Cardiac fibroblast (primary cell): Measurements from ENCODE around the gene DGKQ.

Experiments used
- DNase-seq, 2 donors: peaks; one replicate each; pipeline versions ENCODE4 v3.0.0 to v3.0.0-alpha.2; 2010; ENCODE audit warnings: low read depth in 2 of 2
- H3K4me3 ChIP-seq, 2 donors: replicated peaks in 1 of 2; 1 replicate in 1 of 2; 2 replicates in 1 of 2; pipeline ENCODE4 v1.5.1; 2011; ENCODE audit warnings: low read depth in 2 of 2, low read length in 2 of 2, mild to moderate bottlenecking in 2 of 2, moderate library complexity in 1 of 2
- TF ChIP-seq, protein P1 (sequence below): IDR thresholded peaks from one replicate; pipeline ENCODE4 v1.5.1; 2011; ENCODE audit warnings: low read depth, mild to moderate bottlenecking, low read length, inconsistent platforms

The DGKQ gene

DNA sequence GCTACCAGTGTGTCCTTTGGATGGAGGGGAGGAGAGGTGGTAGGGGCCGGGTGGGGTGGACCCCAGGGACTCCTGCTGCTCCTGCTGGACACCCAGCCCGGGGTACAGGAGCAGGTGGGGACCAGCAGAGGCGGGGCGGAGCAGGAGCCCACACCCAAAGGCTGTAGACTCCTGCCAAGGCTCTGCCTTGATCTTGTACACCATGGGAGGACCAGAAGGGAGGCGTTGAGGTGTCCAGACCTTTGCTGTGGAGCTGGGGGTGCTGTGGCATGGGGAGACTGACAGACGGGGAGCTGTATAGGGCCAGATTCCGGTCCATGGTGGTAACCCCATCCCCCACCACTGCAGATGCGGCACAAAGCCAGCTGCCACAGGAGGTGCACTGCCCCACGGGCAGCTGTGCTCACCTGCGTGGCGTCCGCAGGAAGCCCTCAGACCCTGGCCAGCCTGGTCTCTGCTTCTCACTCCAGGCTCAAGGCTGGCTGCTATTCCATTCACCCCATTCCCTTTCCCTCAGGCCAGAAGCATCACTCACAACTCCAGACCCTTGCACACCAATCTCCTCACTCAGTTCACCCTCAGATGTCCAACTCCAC lies 24.8 kb upstream of the DGKQ start:
- DNase-seq: no peak
- TF ChIP-seq, protein P1, sequence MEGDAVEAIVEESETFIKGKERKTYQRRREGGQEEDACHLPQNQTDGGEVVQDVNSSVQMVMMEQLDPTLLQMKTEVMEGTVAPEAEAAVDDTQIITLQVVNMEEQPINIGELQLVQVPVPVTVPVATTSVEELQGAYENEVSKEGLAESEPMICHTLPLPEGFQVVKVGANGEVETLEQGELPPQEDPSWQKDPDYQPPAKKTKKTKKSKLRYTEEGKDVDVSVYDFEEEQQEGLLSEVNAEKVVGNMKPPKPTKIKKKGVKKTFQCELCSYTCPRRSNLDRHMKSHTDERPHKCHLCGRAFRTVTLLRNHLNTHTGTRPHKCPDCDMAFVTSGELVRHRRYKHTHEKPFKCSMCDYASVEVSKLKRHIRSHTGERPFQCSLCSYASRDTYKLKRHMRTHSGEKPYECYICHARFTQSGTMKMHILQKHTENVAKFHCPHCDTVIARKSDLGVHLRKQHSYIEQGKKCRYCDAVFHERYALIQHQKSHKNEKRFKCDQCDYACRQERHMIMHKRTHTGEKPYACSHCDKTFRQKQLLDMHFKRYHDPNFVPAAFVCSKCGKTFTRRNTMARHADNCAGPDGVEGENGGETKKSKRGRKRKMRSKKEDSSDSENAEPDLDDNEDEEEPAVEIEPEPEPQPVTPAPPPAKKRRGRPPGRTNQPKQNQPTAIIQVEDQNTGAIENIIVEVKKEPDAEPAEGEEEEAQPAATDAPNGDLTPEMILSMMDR: no peak
- no peak overlapping the region for H3K4me3 ChIP-seq

DNA sequence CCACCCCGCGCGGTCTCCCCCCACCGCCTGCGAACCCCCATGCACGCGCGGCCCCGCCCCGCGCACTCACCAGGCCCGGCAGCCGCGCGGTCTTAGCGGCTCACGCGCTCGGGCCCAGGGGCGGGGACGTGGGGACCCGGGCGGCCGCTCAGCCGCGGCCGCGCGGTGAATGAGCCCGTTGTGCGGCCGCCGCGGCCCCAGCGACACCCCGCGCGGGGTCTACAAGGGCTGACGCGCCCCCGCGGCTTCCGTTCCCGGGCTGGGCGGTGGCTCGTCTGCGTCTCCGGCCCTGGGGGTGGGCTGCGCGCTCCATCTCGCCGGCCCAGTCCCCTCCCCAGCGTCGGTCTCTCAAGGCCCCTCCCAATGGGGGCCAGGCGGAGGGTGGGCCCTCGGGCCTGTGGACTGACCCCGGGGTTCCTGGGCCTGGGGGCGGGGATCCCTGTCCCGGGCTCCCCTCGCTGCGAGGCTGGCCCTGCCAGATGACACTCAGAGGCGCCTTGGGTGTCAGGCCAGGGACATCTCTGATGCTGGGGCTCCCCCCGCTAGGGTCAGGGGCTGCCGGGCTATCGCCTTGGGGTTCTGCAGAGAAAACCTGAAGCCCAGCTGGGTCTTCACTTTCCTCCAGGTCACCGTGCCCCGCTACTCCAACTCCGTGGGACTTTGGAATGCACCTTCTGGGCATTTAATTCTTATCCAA lies 24.2 kb upstream of the DGKQ start:
- peak overlapping the region in 1 of 2 donors; percentile 8 for H3K4me3 ChIP-seq
- DNase-seq: no peak
- TF ChIP-seq, protein P1: no peak

DNA sequence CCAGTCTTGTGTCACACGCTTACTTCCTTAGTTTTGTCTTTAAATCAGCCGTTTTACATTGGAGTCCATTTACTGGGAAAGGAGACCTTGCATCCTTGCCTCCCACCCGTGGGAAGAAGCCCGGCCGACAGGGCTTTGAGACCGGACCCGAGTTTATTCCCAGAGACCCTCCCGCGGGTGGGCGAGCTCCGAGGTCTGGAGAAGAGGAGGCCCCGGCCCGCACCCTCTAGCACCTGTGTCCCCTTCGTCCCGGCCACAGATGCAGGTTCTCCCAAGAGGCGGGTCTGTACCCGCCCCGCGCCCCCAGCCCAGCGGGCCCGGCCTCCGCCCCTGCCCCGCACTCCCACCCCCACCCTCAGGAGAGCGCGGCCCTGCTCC lies 23.6 kb upstream of the DGKQ start:
- TF ChIP-seq, protein P1: no peak
- no peak for DNase-seq
- no peak overlapping the region for H3K4me3 ChIP-seq

DNA sequence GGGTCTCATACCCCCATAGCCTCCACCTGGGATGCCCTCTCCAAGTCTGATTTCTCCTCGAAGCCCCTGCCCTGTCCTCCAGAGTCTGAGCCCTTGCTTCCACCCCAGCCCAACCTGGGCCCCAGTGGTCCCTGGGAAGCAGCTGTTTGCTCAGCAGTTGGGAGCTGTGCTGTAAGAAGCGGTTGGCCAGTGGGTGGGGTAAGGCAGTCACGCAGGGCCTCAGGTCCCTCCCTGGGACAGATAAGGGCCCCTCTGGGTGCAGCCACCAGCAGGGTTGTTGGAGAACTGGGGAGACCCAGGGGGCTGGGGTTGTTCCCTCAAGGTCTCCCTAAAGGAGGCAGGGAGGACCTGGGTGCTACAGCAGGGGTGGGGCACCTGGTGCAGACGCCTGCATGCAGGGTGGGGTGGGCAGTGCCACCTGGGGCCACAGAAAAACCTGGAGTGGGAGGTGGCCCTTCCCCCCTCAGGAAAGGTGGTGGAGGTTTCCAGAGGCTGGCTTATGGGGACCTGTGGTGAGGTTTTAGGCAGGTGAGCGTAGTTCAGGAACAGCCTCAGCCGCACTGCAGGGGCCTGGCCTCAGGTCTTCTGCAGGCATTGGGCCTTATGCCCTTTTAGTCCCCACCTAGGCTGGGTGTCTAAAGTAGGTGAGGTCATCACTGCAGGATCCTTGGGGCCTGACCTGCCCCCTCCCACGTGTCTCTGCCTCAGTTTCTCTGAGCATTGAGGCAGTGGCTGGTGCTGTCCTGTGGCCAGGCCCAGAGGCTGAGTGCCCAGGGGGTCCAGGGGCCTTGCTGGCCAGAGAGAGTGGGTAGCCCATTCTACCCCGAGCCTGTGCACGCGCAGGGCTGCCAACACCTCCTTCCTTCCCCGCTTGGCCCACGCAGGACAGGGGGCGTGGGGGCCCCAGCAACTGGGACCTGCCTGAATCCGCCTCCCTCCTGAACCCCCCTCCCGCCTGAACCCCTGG lies 22.9 kb upstream of the DGKQ start:
- H3K4me3 ChIP-seq: no peak overlapping the region
- no peak for DNase-seq
- TF ChIP-seq, protein P1: no peak

DNA sequence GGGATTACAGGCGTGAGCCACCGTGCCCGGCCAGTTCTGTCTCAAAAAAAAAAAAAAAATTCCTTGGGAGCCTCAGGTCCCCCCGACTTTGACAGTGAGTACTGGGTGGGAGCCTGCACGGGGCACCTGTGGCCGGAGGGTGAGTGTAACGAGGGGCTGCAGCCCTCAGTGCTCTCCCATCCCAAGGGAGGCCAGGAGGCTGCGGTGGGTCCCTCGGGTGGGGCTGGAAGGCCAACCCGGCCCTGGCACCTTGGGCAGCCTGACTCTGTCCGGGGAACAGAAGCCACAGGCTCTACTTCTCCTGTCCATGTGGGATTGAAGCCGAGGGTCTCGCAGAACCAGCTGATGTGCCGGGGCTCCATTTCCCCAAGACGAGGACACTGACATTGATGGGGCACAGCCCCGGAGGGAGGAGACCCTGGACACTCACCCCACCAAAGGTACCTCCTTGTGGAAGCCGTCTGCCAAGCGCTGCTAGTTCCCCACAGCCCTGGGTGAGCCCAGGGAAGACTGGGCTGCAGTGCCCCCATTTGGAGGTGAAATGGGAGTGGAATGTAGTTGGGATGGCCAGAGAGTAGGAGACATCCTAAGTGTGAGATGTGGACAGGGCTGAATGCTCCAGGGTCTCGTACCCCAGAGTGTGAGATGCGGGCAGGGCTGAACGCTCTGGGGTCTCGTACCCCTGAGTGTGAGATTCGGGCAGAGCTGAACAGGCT lies 22.1 kb upstream of the DGKQ start:
- H3K4me3 ChIP-seq: no peak overlapping the region
- TF ChIP-seq, protein P1: no peak
- no peak for DNase-seq

DNA sequence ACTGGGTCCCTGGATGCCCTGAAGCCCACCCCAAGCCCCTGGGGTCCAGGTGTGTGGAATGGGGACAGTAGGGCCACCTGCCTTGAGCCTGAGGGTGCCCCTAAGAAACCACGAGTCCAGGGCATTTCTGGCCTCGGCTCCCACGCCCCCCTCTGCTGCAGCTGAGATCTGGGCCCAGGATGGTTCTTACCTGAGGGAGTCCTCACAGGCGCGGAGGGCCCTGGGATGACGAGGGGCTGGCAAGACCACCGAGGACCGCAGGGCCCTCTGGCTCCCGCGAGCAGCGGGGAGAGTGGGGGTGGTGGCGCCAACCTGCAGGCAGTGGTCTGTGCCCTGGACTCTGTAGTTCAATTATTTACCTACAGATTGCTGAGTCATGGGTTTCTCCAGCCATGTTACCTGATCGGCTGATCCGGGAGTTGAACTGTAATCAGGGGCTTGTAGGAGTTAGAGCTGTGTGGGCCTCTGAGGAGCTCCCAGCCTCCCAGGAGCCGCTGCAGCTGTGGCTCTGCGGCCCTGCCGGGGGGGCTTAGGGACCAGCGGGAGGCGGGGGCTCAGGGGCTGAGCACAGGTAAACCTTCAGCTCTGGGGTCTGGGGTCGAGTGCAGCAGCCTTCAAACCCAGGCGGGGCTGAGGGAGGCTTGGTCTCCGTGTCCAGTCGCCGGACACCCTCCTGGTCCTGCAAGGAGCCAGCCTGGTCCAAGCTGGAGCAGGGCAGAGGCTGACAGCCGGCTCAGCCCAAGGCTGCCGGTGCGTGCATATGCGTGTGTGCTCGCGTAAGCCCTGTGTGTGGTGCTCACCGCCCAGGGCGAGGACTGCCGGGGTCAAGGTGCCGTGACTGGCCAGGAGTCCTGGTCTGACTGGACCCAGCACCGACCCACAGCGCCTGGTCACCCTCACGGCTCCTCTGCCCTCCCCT lies 20.0 kb upstream of the DGKQ start, which contains the start of gene SLC26A1:
Gene SLC26A1, minus strand, starts transcription at position 294 of the 919 bp plus-strand sequence. CDS start 1,701 bp downstream, outside the sequence.
- TF ChIP-seq, protein P1: no peak
- no peak for DNase-seq
- no peak within 1 kb of the TSS for H3K4me3 ChIP-seq
